H1 (cell line): ENCODE data around the gene NAA38. TPM values are rescaled to one million over a fixed set of nuclear protein-coding genes. Genes with fewer than 3 reads are reported as not detected.

Source experiments
- ATF3 ChIP-seq: IDR thresholded peaks from 2 replicates; pipeline ENCODE4 v1.6.1; 2011; ENCODE audit warnings: low read depth, mild to moderate bottlenecking, low read length; ENCODE audit not compliant: insufficient read depth
- MAFK ChIP-seq: IDR thresholded peaks from 2 replicates; pipeline ENCODE4 v1.6.1; 2012; ENCODE audit warnings: low read depth, mild to moderate bottlenecking, improper control_type of control experiment, low read length
- NRF1 ChIP-seq: IDR thresholded peaks from 2 replicates; pipeline ENCODE4 v1.6.1; 2011; ENCODE audit warnings: mild to moderate bottlenecking, low read depth, low read length, improper control_type of control experiment
- POLR2A ChIP-seq, 2 experiments: IDR thresholded peaks; 1 replicate in 1 of 2; 2 replicates in 1 of 2; pipeline ENCODE4 v1.6.1; 2011; ENCODE audit warnings: low read depth in 2 of 2, low read length in 2 of 2, mild to moderate bottlenecking in 2 of 2; ENCODE audit errors: control extremely low read depth in 1 of 2
- RXRA ChIP-seq: IDR thresholded peaks from 2 replicates; pipeline ENCODE4 v1.6.1; 2011; ENCODE audit warnings: low read depth, mild to moderate bottlenecking, low read length, moderate library complexity; ENCODE audit not compliant: insufficient read depth
- SIRT6 ChIP-seq: IDR thresholded peaks from one replicate; pipeline ENCODE4 v1.7.1; 2012; ENCODE audit warnings: low read length, inconsistent platforms
- SP1 ChIP-seq: IDR thresholded peaks from 2 replicates; pipeline ENCODE4 v1.6.1; 2011; ENCODE audit warnings: low read depth, low read length
- SUZ12 ChIP-seq: fragments of 200-600 bp; sonication (generic); IDR thresholded peaks from 2 replicates; pipeline ENCODE4 v1.6.1; 2012; ENCODE audit warnings: mild to moderate bottlenecking, inconsistent platforms, low read length, moderate library complexity, mixed read lengths
- polyA plus RNA-seq, 7 experiments: library from polyadenylated mRNA; depleted of rRNA in 3 of 7; stranded (reverse) in 5 of 7; unstranded in 2 of 7; fragments of >200 nt in 5 of 7; fragments of 200-250 nt in 2 of 7; gene quantifications; 1 replicate in 5 of 7; 2 replicates in 1 of 7; 4 replicates in 1 of 7; pipeline versions ENCODE4 v1.2.1 to v1.2.3, GENCODE V29; 2011 to 2013; ENCODE audit warnings: missing spikeins in 2 of 7, mixed read lengths in 2 of 7
- total RNA-seq: library from RNA; stranded (reverse); fragmentation: NEBNext Ultra II Directional; extraction: Animal tissue kit (Norgen Biotek cat#: 25700); gene quantifications from 2 replicates; pipeline ENCODE4 v1.2.1, GENCODE V29; 2021
- TF ChIP-seq, protein P1 (sequence below): fragments of 300-600 bp; sonication (generic); IDR thresholded peaks from 2 replicates; pipeline ENCODE4 v1.7.1; 2012; ENCODE audit warnings: low read length, moderate library complexity, mild to moderate bottlenecking, inconsistent platforms; ENCODE audit not compliant: insufficient replicate concordance
- TF ChIP-seq, protein P2 (sequence below): IDR thresholded peaks from 2 replicates; pipeline ENCODE4 v1.6.1; 2011; ENCODE audit warnings: low read length, improper control_type of control experiment

NAA38 gene
- total and polyA plus RNA-seq, 2 of the 8 experiments (the other 6 are each of a cell fraction or from before 2014, with no cell fraction given), result 30.2 to 109 TPM

DNA sequence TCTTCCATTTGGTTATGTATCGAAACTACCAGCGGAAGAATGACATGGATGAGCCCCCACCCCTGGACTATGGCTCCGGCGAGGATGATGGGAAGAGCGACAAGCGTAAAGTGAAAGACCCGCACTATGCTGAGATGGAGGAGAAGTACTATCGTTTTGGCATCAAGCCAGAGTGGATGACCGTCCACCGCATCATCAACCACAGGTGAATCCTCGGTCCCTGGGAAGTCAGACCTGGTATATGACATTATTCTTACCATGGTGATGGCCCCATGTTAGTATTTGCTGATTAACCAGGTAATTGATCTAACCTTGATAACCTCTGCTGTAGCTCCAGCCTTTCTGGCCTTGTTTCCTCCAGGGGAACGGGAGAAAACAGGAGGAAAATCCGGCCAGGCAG, 39.7 kb upstream of the NAA38 start (continued):
- TF ChIP-seq, protein P1, sequence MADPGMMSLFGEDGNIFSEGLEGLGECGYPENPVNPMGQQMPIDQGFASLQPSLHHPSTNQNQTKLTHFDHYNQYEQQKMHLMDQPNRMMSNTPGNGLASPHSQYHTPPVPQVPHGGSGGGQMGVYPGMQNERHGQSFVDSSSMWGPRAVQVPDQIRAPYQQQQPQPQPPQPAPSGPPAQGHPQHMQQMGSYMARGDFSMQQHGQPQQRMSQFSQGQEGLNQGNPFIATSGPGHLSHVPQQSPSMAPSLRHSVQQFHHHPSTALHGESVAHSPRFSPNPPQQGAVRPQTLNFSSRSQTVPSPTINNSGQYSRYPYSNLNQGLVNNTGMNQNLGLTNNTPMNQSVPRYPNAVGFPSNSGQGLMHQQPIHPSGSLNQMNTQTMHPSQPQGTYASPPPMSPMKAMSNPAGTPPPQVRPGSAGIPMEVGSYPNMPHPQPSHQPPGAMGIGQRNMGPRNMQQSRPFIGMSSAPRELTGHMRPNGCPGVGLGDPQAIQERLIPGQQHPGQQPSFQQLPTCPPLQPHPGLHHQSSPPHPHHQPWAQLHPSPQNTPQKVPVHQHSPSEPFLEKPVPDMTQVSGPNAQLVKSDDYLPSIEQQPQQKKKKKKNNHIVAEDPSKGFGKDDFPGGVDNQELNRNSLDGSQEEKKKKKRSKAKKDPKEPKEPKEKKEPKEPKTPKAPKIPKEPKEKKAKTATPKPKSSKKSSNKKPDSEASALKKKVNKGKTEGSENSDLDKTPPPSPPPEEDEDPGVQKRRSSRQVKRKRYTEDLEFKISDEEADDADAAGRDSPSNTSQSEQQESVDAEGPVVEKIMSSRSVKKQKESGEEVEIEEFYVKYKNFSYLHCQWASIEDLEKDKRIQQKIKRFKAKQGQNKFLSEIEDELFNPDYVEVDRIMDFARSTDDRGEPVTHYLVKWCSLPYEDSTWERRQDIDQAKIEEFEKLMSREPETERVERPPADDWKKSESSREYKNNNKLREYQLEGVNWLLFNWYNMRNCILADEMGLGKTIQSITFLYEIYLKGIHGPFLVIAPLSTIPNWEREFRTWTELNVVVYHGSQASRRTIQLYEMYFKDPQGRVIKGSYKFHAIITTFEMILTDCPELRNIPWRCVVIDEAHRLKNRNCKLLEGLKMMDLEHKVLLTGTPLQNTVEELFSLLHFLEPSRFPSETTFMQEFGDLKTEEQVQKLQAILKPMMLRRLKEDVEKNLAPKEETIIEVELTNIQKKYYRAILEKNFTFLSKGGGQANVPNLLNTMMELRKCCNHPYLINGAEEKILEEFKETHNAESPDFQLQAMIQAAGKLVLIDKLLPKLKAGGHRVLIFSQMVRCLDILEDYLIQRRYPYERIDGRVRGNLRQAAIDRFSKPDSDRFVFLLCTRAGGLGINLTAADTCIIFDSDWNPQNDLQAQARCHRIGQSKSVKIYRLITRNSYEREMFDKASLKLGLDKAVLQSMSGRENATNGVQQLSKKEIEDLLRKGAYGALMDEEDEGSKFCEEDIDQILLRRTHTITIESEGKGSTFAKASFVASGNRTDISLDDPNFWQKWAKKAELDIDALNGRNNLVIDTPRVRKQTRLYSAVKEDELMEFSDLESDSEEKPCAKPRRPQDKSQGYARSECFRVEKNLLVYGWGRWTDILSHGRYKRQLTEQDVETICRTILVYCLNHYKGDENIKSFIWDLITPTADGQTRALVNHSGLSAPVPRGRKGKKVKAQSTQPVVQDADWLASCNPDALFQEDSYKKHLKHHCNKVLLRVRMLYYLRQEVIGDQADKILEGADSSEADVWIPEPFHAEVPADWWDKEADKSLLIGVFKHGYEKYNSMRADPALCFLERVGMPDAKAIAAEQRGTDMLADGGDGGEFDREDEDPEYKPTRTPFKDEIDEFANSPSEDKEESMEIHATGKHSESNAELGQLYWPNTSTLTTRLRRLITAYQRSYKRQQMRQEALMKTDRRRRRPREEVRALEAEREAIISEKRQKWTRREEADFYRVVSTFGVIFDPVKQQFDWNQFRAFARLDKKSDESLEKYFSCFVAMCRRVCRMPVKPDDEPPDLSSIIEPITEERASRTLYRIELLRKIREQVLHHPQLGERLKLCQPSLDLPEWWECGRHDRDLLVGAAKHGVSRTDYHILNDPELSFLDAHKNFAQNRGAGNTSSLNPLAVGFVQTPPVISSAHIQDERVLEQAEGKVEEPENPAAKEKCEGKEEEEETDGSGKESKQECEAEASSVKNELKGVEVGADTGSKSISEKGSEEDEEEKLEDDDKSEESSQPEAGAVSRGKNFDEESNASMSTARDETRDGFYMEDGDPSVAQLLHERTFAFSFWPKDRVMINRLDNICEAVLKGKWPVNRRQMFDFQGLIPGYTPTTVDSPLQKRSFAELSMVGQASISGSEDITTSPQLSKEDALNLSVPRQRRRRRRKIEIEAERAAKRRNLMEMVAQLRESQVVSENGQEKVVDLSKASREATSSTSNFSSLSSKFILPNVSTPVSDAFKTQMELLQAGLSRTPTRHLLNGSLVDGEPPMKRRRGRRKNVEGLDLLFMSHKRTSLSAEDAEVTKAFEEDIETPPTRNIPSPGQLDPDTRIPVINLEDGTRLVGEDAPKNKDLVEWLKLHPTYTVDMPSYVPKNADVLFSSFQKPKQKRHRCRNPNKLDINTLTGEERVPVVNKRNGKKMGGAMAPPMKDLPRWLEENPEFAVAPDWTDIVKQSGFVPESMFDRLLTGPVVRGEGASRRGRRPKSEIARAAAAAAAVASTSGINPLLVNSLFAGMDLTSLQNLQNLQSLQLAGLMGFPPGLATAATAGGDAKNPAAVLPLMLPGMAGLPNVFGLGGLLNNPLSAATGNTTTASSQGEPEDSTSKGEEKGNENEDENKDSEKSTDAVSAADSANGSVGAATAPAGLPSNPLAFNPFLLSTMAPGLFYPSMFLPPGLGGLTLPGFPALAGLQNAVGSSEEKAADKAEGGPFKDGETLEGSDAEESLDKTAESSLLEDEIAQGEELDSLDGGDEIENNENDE, result no peak
- TF ChIP-seq MAFK, result no peak
- no peak for TF ChIP-seq POLR2A (IDR thresholded peaks at IDR 0.05; ENCODE audit: control extremely low read depth in 1 of 2, low read depth in 2 of 2, low read length in 2 of 2)
- TF ChIP-seq NRF1, result no peak
- TF ChIP-seq ATF3, result no peak
- no peak for TF ChIP-seq SP1
- TF ChIP-seq, protein P2, sequence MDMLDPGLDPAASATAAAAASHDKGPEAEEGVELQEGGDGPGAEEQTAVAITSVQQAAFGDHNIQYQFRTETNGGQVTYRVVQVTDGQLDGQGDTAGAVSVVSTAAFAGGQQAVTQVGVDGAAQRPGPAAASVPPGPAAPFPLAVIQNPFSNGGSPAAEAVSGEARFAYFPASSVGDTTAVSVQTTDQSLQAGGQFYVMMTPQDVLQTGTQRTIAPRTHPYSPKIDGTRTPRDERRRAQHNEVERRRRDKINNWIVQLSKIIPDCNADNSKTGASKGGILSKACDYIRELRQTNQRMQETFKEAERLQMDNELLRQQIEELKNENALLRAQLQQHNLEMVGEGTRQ, result no peak
- TF ChIP-seq SUZ12, result no peak
- no peak for TF ChIP-seq SIRT6
- no peak for TF ChIP-seq RXRA
